ENCODE data around the gene GAPDHS. TPM values are rescaled to one million over a fixed set of nuclear protein-coding genes. Genes with fewer than 3 reads are reported as not detected.

The GAPDHS gene
- total RNA-seq, 1 experiment from 2014 or later: not detected

- Histone ChIP-seq H3K9ac (ENCODE audit: low read length) (no peak overlapping the region), H3K79me2 (ENCODE audit: insufficient read depth, low read length) (peaks cover 23% of the 10 kb centered on the region), H3K27ac (ENCODE audit: low read depth, low read length) (no peak overlapping the region), H3K9me2 (ENCODE audit: insufficient read depth) (no peaks in the 10 kb centered on the region), H3K4me2 (ENCODE audit: low read length) (no peak overlapping the region), H4K20me1 (ENCODE audit: insufficient read depth) (no peaks in the 10 kb centered on the region), H3K4me1 (ENCODE audit: control insufficient read depth in 1 of 2, insufficient read depth in 2 of 2, low read length in 2 of 2) (peaks cover 6 to 12% of the 10 kb centered on the region in 2 experiments), H3K36me3 (ENCODE audit: control insufficient read depth in 1 of 2, insufficient read depth in 2 of 2, low read length in 2 of 2) (peaks cover 2 to 12% of the 10 kb centered on the region in 2 experiments; a peak in 1 of 4 replicates), H3K9me3 (ENCODE audit: control insufficient read depth in 1 of 2, insufficient read depth in 1 of 2, low read depth in 1 of 2, low read length in 2 of 2) (no peaks in the 10 kb centered on the region), H3K4me3 (replicated peaks in 1 of 2; ENCODE audit: low read depth in 1 of 2, low read length in 2 of 2) (no peak overlapping the region), H3K27me3 (ENCODE audit: insufficient read depth, low read length) (no peaks in the 10 kb centered on the region), H2AFZ (ENCODE audit: low read depth, low read length, poor library complexity, severe bottlenecking) (no peak overlapping the region)
- intact Hi-C loops (cut with micrococcal nuclease): no loop called here
- no peak for ATAC-seq
- ChIA-PET RAD21 (ENCODE audit: low non-redundant PET in 1 of 2, low total read pairs in 2 of 2, uncharacterized antibody in 2 of 2, unreplicated experiment in 2 of 2) (no interaction called here), POLR2A (no interaction called here), CTCF (no interaction called here)
- DNase-seq (ENCODE audit: low read depth, low spot score): no peak
- TF ChIP-seq POLR2AphosphoS5 (IDR thresholded peaks at IDR 0.05; ENCODE audit: low read depth, low read length) (no peak), ZBTB33 (IDR thresholded peaks at IDR 0.05; ENCODE audit: extremely low read depth, insufficient replicate concordance, low read length) (no peak), POLR2A (IDR thresholded peaks at IDR 0.05; ENCODE audit: borderline replicate concordance, extremely low read depth, insufficient read depth, insufficient read length) (no peak), EZH2phosphoT487 (IDR thresholded peaks at IDR 0.05; ENCODE audit: borderline replicate concordance) (no peak), TCF7L2 (IDR thresholded peaks at IDR 0.05; ENCODE audit: borderline replicate concordance, extremely low read depth, insufficient read depth, insufficient read length) (no peak), YY1 (IDR thresholded peaks at IDR 0.05; ENCODE audit: extremely low read depth, insufficient replicate concordance, low read depth, low read length) (no peak), EZH2 (IDR thresholded peaks at IDR 0.05) (no peak), EGR1 (IDR thresholded peaks at IDR 0.05; ENCODE audit: low read depth) (no peak), RAD21 (IDR thresholded peaks at IDR 0.05; ENCODE audit: low read depth) (no peak)
- TF ChIP-seq, protein P1, sequence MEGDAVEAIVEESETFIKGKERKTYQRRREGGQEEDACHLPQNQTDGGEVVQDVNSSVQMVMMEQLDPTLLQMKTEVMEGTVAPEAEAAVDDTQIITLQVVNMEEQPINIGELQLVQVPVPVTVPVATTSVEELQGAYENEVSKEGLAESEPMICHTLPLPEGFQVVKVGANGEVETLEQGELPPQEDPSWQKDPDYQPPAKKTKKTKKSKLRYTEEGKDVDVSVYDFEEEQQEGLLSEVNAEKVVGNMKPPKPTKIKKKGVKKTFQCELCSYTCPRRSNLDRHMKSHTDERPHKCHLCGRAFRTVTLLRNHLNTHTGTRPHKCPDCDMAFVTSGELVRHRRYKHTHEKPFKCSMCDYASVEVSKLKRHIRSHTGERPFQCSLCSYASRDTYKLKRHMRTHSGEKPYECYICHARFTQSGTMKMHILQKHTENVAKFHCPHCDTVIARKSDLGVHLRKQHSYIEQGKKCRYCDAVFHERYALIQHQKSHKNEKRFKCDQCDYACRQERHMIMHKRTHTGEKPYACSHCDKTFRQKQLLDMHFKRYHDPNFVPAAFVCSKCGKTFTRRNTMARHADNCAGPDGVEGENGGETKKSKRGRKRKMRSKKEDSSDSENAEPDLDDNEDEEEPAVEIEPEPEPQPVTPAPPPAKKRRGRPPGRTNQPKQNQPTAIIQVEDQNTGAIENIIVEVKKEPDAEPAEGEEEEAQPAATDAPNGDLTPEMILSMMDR (IDR thresholded peaks at IDR 0.05 in 2 of 3, conservative IDR thresholded peaks at IDR 0.05 in 1 of 3; ENCODE audit: borderline replicate concordance in 1 of 3, insufficient read depth in 1 of 3, low read depth in 2 of 3, low read length in 2 of 3): no peak
- BruUV-seq (replicated peaks): no TSS peak
These were observed 18.0 kb downstream of the GAPDHS start for GRCh38 chr19:35551091-35551810.
